DND-41 (cell line): ENCODE data around the gene ABCC9.

Experiments used
- ATAC-seq: fragments of 200-7000 bp; cut with Tn5 transposase; 3 replicates; pipeline ENCODE4 v1.9.1; 2021; ENCODE audit warnings: low read depth; ENCODE audit not compliant: insufficient read depth
- DNase-seq: peaks from one replicate; pipeline ENCODE4 v3.0.0-alpha.2; 2020
- H2AFZ ChIP-seq: 2 replicates; pipeline ENCODE4 v1.6.0; 2012; ENCODE audit warnings: low read depth, low read length
- H3K27ac ChIP-seq: 2 replicates; pipeline ENCODE4 v1.5.1; 2012; ENCODE audit warnings: low read length, inconsistent platforms
- H3K27me3 ChIP-seq: fragments of 200-600 bp; sonication (generic); 2 replicates; pipeline ENCODE4 v1.6.0; 2012; ENCODE audit warnings: low read length, mild to moderate bottlenecking, inconsistent platforms; ENCODE audit not compliant: insufficient read depth, poor library complexity
- H3K36me3 ChIP-seq: 2 replicates; pipeline ENCODE4 v1.5.1; 2012; ENCODE audit warnings: low read length, inconsistent platforms; ENCODE audit not compliant: insufficient read depth
- H3K4me1 ChIP-seq: 2 replicates; pipeline ENCODE4 v1.5.1; 2012; ENCODE audit warnings: mild to moderate bottlenecking, low read length; ENCODE audit not compliant: insufficient read depth
- H3K4me2 ChIP-seq: 2 replicates; pipeline ENCODE4 v1.6.0; 2012; ENCODE audit warnings: mild to moderate bottlenecking, moderate library complexity, low read length, inconsistent platforms; ENCODE audit not compliant: insufficient read depth
- H3K4me3 ChIP-seq, 2 experiments: fragments of 200-600 bp in 1 of 2; shearing (Covaris generic) in 1 of 2; 2 replicates each; pipeline ENCODE4 v1.5.1; 2012 to 2016; ENCODE audit warnings: inconsistent platforms in 2 of 2, low read length in 2 of 2, mild to moderate bottlenecking in 2 of 2, low read depth in 1 of 2, moderate library complexity in 1 of 2
- H3K79me2 ChIP-seq: 2 replicates; pipeline ENCODE4 v1.6.0; 2012; ENCODE audit warnings: low read length, inconsistent platforms; ENCODE audit not compliant: insufficient read depth
- H3K9ac ChIP-seq: 2 replicates; pipeline ENCODE4 v1.6.0; 2012; ENCODE audit warnings: low read depth, mild to moderate bottlenecking, inconsistent platforms, low read length, moderate library complexity
- H3K9me3 ChIP-seq: 2 replicates; pipeline ENCODE4 v1.5.1; 2012; ENCODE audit warnings: low read length, moderate library complexity, mild to moderate bottlenecking, inconsistent platforms; ENCODE audit not compliant: insufficient read depth, severe bottlenecking
- H4K20me1 ChIP-seq: 2 replicates; pipeline ENCODE4 v1.6.0; 2012; ENCODE audit warnings: low read length; ENCODE audit not compliant: insufficient read depth
- CTCF ChIP-seq: IDR thresholded peaks from 2 replicates; pipeline ENCODE4 v1.5.1; 2012; ENCODE audit warnings: borderline replicate concordance, low read length, moderate library complexity, mild to moderate bottlenecking; ENCODE audit not compliant: poor library complexity, severe bottlenecking; ENCODE audit errors: extremely low read depth
- EZH2 ChIP-seq: IDR thresholded peaks from 3 replicates; pipeline ENCODE4 v1.6.1; 2012; ENCODE audit warnings: borderline replicate concordance, low read depth, mild to moderate bottlenecking, moderate library complexity, low read length, inconsistent platforms; ENCODE audit not compliant: severe bottlenecking

ABCC9 gene

GRCh38 chr12:21809100-21809499 is 132.1 kb downstream of the ABCC9 start:
- ATAC-seq, result no peak
- H2AFZ ChIP-seq, result no peak overlapping the region
- H3K27me3 ChIP-seq, result no peaks in the 10 kb centered on the region
- TF ChIP-seq CTCF, result no peak
- no peak for TF ChIP-seq EZH2
- H3K27ac ChIP-seq, result no peak overlapping the region
- H3K79me2 ChIP-seq, result no peaks in the 10 kb centered on the region
- no peaks in the 10 kb centered on the region for H3K36me3 ChIP-seq
- H3K4me2 ChIP-seq, result no peak overlapping the region
- H3K4me3 ChIP-seq, result no peak overlapping the region
- H3K9me3 ChIP-seq, result no peaks in the 10 kb centered on the region
- no peak for DNase-seq
- H4K20me1 ChIP-seq, result no peaks in the 10 kb centered on the region
- H3K9ac ChIP-seq, result no peak overlapping the region
- no peaks in the 10 kb centered on the region for H3K4me1 ChIP-seq

- no peak for ATAC-seq
- no peaks in the 10 kb centered on the region for H3K36me3 ChIP-seq
- no peaks in the 10 kb centered on the region for H3K9me3 ChIP-seq
- H3K79me2 ChIP-seq, result no peaks in the 10 kb centered on the region
- no peaks in the 10 kb centered on the region for H3K27me3 ChIP-seq
- no peaks in the 10 kb centered on the region for H3K4me1 ChIP-seq
- no peak for DNase-seq
- no peaks in the 10 kb centered on the region for H4K20me1 ChIP-seq
- no peak overlapping the region for H3K4me3 ChIP-seq
- no peak overlapping the region for H3K4me2 ChIP-seq
- H3K27ac ChIP-seq, result no peak overlapping the region
- no peak overlapping the region for H3K9ac ChIP-seq
- TF ChIP-seq EZH2, result no peak
- no peak overlapping the region for H2AFZ ChIP-seq
Measured at GRCh38 chr12:21806255-21806654, 135.0 kb downstream of the ABCC9 start.

- no peak overlapping the region for H3K9ac ChIP-seq
- no peak for ATAC-seq
- no peaks in the 10 kb centered on the region for H3K79me2 ChIP-seq
- no peaks in the 10 kb centered on the region for H3K27me3 ChIP-seq
- no peak overlapping the region for H3K4me2 ChIP-seq
- H3K36me3 ChIP-seq, result no peaks in the 10 kb centered on the region
- H4K20me1 ChIP-seq, result no peaks in the 10 kb centered on the region
- no peak for DNase-seq
- no peaks in the 10 kb centered on the region for H3K9me3 ChIP-seq
- no peak overlapping the region for H3K27ac ChIP-seq
- TF ChIP-seq EZH2 (no peak), CTCF (no peak)
- H2AFZ ChIP-seq, result no peak overlapping the region
- no peaks in the 10 kb centered on the region for H3K4me1 ChIP-seq
- H3K4me3 ChIP-seq, result no peak overlapping the region
Measured at GRCh38 chr12:21801522-21802288, 139.5 kb downstream of the ABCC9 start.

GRCh38 chr12:21800011-21800410 is 141.2 kb downstream of the ABCC9 start:
- Histone ChIP-seq H4K20me1 (no peaks in the 10 kb centered on the region), H3K4me1 (no peaks in the 10 kb centered on the region), H3K27me3 (no peaks in the 10 kb centered on the region), H3K27ac (no peak overlapping the region), H3K79me2 (no peaks in the 10 kb centered on the region), H3K4me2 (no peak overlapping the region), H3K4me3 (no peak overlapping the region), H2AFZ (no peak overlapping the region), H3K9me3 (no peaks in the 10 kb centered on the region), H3K9ac (no peak overlapping the region), H3K36me3 (no peaks in the 10 kb centered on the region)
- ATAC-seq, result no peak
- DNase-seq, result no peak
- TF ChIP-seq EZH2 (no peak), CTCF (no peak)
